GM19025 (cell line): ENCODE results near the gene AMIGO3.

ENCODE experiments used
- ATAC-seq: cut with Tn5 transposase; IDR thresholded peaks from one replicate; pipeline ENCODE4 v1.9.1; 2021; ENCODE audit warnings: mild to moderate bottlenecking, low read depth, moderate library complexity; ENCODE audit not compliant: unreplicated experiment

The AMIGO3 gene

GRCh38 chr3:49671291-49672288 lies 47.9 kb downstream of the AMIGO3 start:
- ATAC-seq, result no peak

- ATAC-seq, result no peak
Measured at GRCh38 chr3:49670940-49671290, 48.6 kb downstream of the AMIGO3 start.

GRCh38 chr3:49669352-49669751 lies 50.1 kb downstream of the AMIGO3 start:
- ATAC-seq, result no peak

- no peak for ATAC-seq
Measured at GRCh38 chr3:49668861-49669260, 50.6 kb downstream of the AMIGO3 start.

GRCh38 chr3:49668414-49668797 lies 51.1 kb downstream of the AMIGO3 start:
- no peak for ATAC-seq

GRCh38 chr3:49667701-49668413 lies 51.6 kb downstream of the AMIGO3 start:
- no peak for ATAC-seq
